Neuronal stem cell (in vitro differentiated cells): ENCODE measurements around the gene ZNF200.
"Not testable (repeated sequence)": the region's sequence is repeated elsewhere in the genome, so short reads cannot be mapped to it uniquely, and the experiment has no call there.

Source experiments
- DNase-seq: peaks from one replicate; pipeline ENCODE4 v3.0.0-alpha.2; 2013; ENCODE audit warnings: low spot score
- H2AFZ ChIP-seq: one replicate; pipeline ENCODE4 v1.6.1; 2013; ENCODE audit warnings: mild to moderate bottlenecking, low read length, inconsistent platforms
- H2AK5ac ChIP-seq: 2 replicates; pipeline ENCODE4 v1.6.1; 2013; ENCODE audit warnings: low read depth, mild to moderate bottlenecking, inconsistent platforms, low read length, moderate library complexity, mixed read lengths
- H2BK120ac ChIP-seq: 2 replicates; pipeline ENCODE4 v1.6.1; 2013; ENCODE audit warnings: low read depth, mild to moderate bottlenecking, inconsistent platforms, low read length, moderate library complexity, mixed read lengths
- H2BK12ac ChIP-seq: one replicate; pipeline ENCODE4 v1.6.1; 2013; ENCODE audit warnings: low read length, inconsistent platforms
- H2BK15ac ChIP-seq: 2 replicates; pipeline ENCODE4 v1.6.1; 2013; ENCODE audit warnings: mild to moderate bottlenecking, low read length, inconsistent platforms, mixed read lengths
- H2BK5ac ChIP-seq: one replicate; pipeline ENCODE4 v1.6.1; 2013; ENCODE audit warnings: inconsistent platforms, mild to moderate bottlenecking, low read length, moderate library complexity
- H3K14ac ChIP-seq: one replicate; pipeline ENCODE4 v1.6.1; 2013; ENCODE audit warnings: low read length, inconsistent platforms
- H3K18ac ChIP-seq: 2 replicates; pipeline ENCODE4 v1.6.1; 2013; ENCODE audit warnings: low read length, inconsistent platforms
- H3K23ac ChIP-seq: 2 replicates; pipeline ENCODE4 v1.6.1; 2013; ENCODE audit warnings: low read depth, mild to moderate bottlenecking, mixed read lengths, low read length, inconsistent platforms; ENCODE audit not compliant: poor library complexity
- H3K27ac ChIP-seq: replicated peaks from 3 replicates; pipeline ENCODE4 v1.5.1; 2013; ENCODE audit warnings: low read length, inconsistent platforms
- H3K27me3 ChIP-seq, 3 experiments: 2 replicates each; pipeline ENCODE4 v1.6.1; 2013; ENCODE audit warnings: low read length in 3 of 3, mild to moderate bottlenecking in 2 of 3, inconsistent platforms in 1 of 3, low read depth in 1 of 3, mixed read lengths in 1 of 3, moderate library complexity in 1 of 3; ENCODE audit not compliant: control insufficient read depth in 3 of 3, insufficient read depth in 3 of 3
- H3K36me3 ChIP-seq, 2 donors: replicated peaks in 1 of 2; 2 replicates each; pipeline ENCODE4 v1.6.1; 2013; ENCODE audit warnings: low read length in 2 of 2; ENCODE audit not compliant: control insufficient read depth in 2 of 2, insufficient read depth in 2 of 2
- H3K4ac ChIP-seq: 2 replicates; pipeline ENCODE4 v1.6.1; 2013; ENCODE audit warnings: inconsistent platforms, mild to moderate bottlenecking, low read length, moderate library complexity
- H3K4me1 ChIP-seq, 2 donors: 1 replicate in 1 of 2; 2 replicates in 1 of 2; pipeline ENCODE4 v1.6.1; 2013; ENCODE audit warnings: low read length in 2 of 2, low read depth in 1 of 2; ENCODE audit not compliant: control insufficient read depth in 2 of 2, insufficient read depth in 1 of 2
- H3K4me2 ChIP-seq: one replicate; pipeline ENCODE4 v1.6.1; 2013; ENCODE audit warnings: mild to moderate bottlenecking, low read length, inconsistent platforms; ENCODE audit not compliant: insufficient read depth, poor library complexity, severe bottlenecking
- H3K4me3 ChIP-seq, 2 donors: 2 replicates each; pipeline ENCODE4 v1.5.1; 2013; ENCODE audit warnings: low read length in 2 of 2, mild to moderate bottlenecking in 2 of 2, inconsistent platforms in 1 of 2, moderate library complexity in 1 of 2
- H3K79me1 ChIP-seq: one replicate; pipeline ENCODE4 v1.6.1; 2013; ENCODE audit warnings: low read depth, mild to moderate bottlenecking, inconsistent platforms, low read length, moderate library complexity
- H3K9ac ChIP-seq: one replicate; pipeline ENCODE4 v1.6.1; 2013; ENCODE audit warnings: mild to moderate bottlenecking, low read depth, low read length, inconsistent platforms; ENCODE audit not compliant: poor library complexity
- H3K9me3 ChIP-seq, 2 donors: replicated peaks in 1 of 2; 2 replicates each; pipeline versions ENCODE3 to v1.6.1; 2013; ENCODE audit warnings: low read length in 2 of 2, mild to moderate bottlenecking in 2 of 2, inconsistent platforms in 1 of 2, low read depth in 1 of 2, mixed read lengths in 1 of 2, moderate library complexity in 1 of 2; ENCODE audit not compliant: control insufficient read depth in 2 of 2, insufficient read depth in 1 of 2
- H4K8ac ChIP-seq: one replicate; pipeline ENCODE4 v1.6.1; 2013; ENCODE audit warnings: low read depth, mild to moderate bottlenecking, inconsistent platforms, low read length, moderate library complexity
- H4K91ac ChIP-seq: one replicate; pipeline ENCODE4 v1.6.1; 2013; ENCODE audit warnings: low read length, low read depth, mild to moderate bottlenecking, inconsistent platforms; ENCODE audit not compliant: poor library complexity
- WGBS, 2 donors: extraction: QIAGEN DNeasy Blood & Tissue Kit; methylation state at CpG; one replicate each; pipeline ENCODE4 v1.1.7; 2013; ENCODE audit warnings: missing lambda C conversion rate in 2 of 2, mixed read lengths in 1 of 2; ENCODE audit not compliant: insufficient read length in 2 of 2, insufficient replicate concordance in 1 of 2; ENCODE audit errors: extremely low coverage in 2 of 2; 5-methylcytosine and 5-hydroxymethylcytosine counted together

ZNF200 gene

DNA sequence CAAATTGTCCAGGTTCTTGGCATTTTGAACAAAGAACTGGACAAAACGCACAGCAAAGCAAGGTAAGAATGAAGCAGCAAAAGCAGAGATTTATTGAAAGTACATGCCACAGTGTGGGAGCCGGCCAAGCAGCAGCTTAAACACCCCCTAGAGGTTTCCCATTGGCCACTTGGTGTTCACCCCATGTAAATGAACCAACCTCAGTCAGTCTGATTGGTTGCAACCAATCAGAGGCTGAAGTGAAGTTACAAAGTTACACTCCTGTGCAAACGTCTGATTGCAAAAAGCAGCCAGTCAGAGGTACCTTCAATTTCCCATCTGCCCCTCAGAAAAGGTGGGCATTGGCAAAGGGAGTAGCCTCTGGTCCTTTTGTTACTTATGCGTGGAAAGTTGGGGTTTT, 39.5 kb upstream of the ZNF200 start:
- Histone ChIP-seq H4K8ac (no peak overlapping the region), H3K36me3 (no peaks in the 10 kb centered on the region), H3K9me3 (peaks cover 0 to 2% of the 10 kb centered on the region in 2 donors), H4K91ac (no peak overlapping the region), H3K4me1 (peaks cover 0 to 6% of the 10 kb centered on the region in 2 donors), H2BK5ac (no peak overlapping the region), H3K27me3 (no peaks in the 10 kb centered on the region), H3K23ac (no peak overlapping the region), H2AK5ac (no peak overlapping the region), H2BK120ac (no peak overlapping the region), H2BK12ac (no peak overlapping the region), H3K18ac (no peak overlapping the region), H2AFZ (peak overlapping the region; percentile 80), H3K14ac (no peak overlapping the region), H3K9ac (no peak overlapping the region), H3K4me3 (no peak overlapping the region), H3K27ac (no peak overlapping the region), H3K4ac (no peak overlapping the region), H2BK15ac (no peak overlapping the region), H3K79me1 (no peaks in the 10 kb centered on the region), H3K4me2 (no peak overlapping the region)
- no peak for DNase-seq
- no CpG with 5 or more reads among the region's 4 CpGs for WGBS, 2 donors

GRCh38 chr16:3271281-3271680, 36.3 kb upstream of the ZNF200 start:
- H2AK5ac ChIP-seq, H2AFZ ChIP-seq, H2BK120ac ChIP-seq, H3K79me1 ChIP-seq, H3K27me3 ChIP-seq, H3K27ac ChIP-seq, H3K4ac ChIP-seq, H2BK5ac ChIP-seq, H3K23ac ChIP-seq, H3K4me3 ChIP-seq, H2BK12ac ChIP-seq, H4K8ac ChIP-seq, H3K4me2 ChIP-seq, H4K91ac ChIP-seq, H3K14ac ChIP-seq, H3K9ac ChIP-seq, H2BK15ac ChIP-seq, H3K36me3 ChIP-seq, H3K18ac ChIP-seq, H3K9me3 ChIP-seq, DNase-seq, H3K4me1 ChIP-seq: not testable (repeated sequence)
- no CpG with 5 or more reads among the region's 22 CpGs for WGBS, 2 donors

GRCh38 chr16:3270718-3271117, 35.8 kb upstream of the ZNF200 start:
- H3K27ac ChIP-seq, H2BK12ac ChIP-seq, DNase-seq, H3K27me3 ChIP-seq, H4K91ac ChIP-seq, H3K14ac ChIP-seq, H2AK5ac ChIP-seq, H3K4me2 ChIP-seq, H3K9me3 ChIP-seq, H3K9ac ChIP-seq, H4K8ac ChIP-seq, H2BK120ac ChIP-seq, H3K4me3 ChIP-seq, H2BK5ac ChIP-seq, H3K23ac ChIP-seq, H2AFZ ChIP-seq, H3K79me1 ChIP-seq, H3K18ac ChIP-seq, H3K36me3 ChIP-seq, H3K4ac ChIP-seq, H2BK15ac ChIP-seq, H3K4me1 ChIP-seq: not testable (repeated sequence)
- WGBS, 2 donors, result no CpG with 5 or more reads among the region's 5 CpGs

DNA sequence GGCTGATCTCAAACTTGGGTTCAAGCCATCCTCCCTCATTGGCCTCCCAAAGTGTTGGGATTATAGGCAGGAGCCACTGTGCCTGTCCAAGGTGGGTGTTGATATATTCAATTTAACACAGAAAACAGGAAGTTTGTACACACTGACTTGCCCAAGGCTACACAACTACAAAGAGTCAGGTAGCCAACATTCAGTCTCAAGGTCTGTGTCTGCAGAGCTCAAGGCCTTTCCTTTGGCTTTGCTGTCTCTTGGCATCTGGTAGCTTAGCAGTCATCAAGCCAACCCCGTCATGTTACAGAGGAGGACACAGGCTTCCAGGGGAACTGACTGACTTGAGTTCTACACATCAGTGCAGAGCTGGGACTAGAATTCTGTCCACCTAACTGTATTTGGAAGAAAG, 33.3 kb upstream of the ZNF200 start:
- H4K91ac ChIP-seq, result no peak overlapping the region
- H2AFZ ChIP-seq, result no peak overlapping the region
- H2BK12ac ChIP-seq, result no peak overlapping the region
- no peaks in the 10 kb centered on the region for H3K27me3 ChIP-seq
- H3K4me1 ChIP-seq, result peaks cover 3 to 4% of the 10 kb centered on the region in 2 donors
- no peak overlapping the region for H3K27ac ChIP-seq
- no CpG with 5 or more reads among the region's 1 CpG for WGBS, 2 donors
- H2AK5ac ChIP-seq, result no peak overlapping the region
- DNase-seq, result no peak
- no peak overlapping the region for H3K14ac ChIP-seq
- no peak overlapping the region for H3K18ac ChIP-seq
- no peaks in the 10 kb centered on the region for H3K9me3 ChIP-seq
- H2BK5ac ChIP-seq, result no peak overlapping the region
- no peak overlapping the region for H3K4me2 ChIP-seq
- H3K9ac ChIP-seq, result no peak overlapping the region
- no peak overlapping the region for H3K4me3 ChIP-seq
- H3K4ac ChIP-seq, result no peak overlapping the region
- H2BK120ac ChIP-seq, result no peak overlapping the region
- no peak overlapping the region for H4K8ac ChIP-seq
- H3K36me3 ChIP-seq, result no peaks in the 10 kb centered on the region
- H2BK15ac ChIP-seq, result no peak overlapping the region
- no peak overlapping the region for H3K23ac ChIP-seq
- no peaks in the 10 kb centered on the region for H3K79me1 ChIP-seq
